ENCODE measurements around the gene NR2C2AP.
A peak's percentile ranks its signal among the peaks of the same experiment; 100 is the strongest.

The NR2C2AP gene

GRCh38 chr19:19214892-19215291 is 11.7 kb upstream of the NR2C2AP start:
- DNase-seq = peak; percentile 56

GRCh38 chr19:19214159-19214490 is 10.9 kb upstream of the NR2C2AP start:
- DNase-seq = no peak

GRCh38 chr19:19213426-19214158 is 10.4 kb upstream of the NR2C2AP start:
- DNase-seq = no peak

GRCh38 chr19:19212916-19213315 is 9.7 kb upstream of the NR2C2AP start:
- DNase-seq = no peak

- DNase-seq = no peak
Observed at GRCh38 chr19:19211499-19212420, 8.5 kb upstream of the NR2C2AP start, which contains the start of gene NCAN. NCAN (plus strand) TSS chr19:19211958; CDS start chr19:19216954, 4,996 bp downstream.

- no peak for DNase-seq
Observed at GRCh38 chr19:19209372-19209771, 6.2 kb upstream of the NR2C2AP start.

GRCh38 chr19:19207637-19208572 is 4.7 kb upstream of the NR2C2AP start:
- no peak for DNase-seq

- DNase-seq = no peak
Observed at GRCh38 chr19:19206938-19207337, 3.7 kb upstream of the NR2C2AP start.

- no peak for DNase-seq
Observed at GRCh38 chr19:19205416-19206410, 2.5 kb upstream of the NR2C2AP start.

GRCh38 chr19:19204181-19204580 is 967 bp upstream of the NR2C2AP start:
- no peak for DNase-seq

- no peak for DNase-seq
Observed at GRCh38 chr19:19202707-19203011, 555 bp downstream of the NR2C2AP start.

GRCh38 chr19:19201697-19202630 is 1.2 kb downstream of the NR2C2AP start:
- no peak for DNase-seq

GRCh38 chr19:19193926-19194325 is 9.3 kb downstream of the NR2C2AP start:
- DNase-seq = no peak

GRCh38 chr19:19192910-19193423 is 10.2 kb downstream of the NR2C2AP start:
- no peak for DNase-seq

GRCh38 chr19:19192078-19192882 is 10.9 kb downstream of the NR2C2AP start, which contains the start of the genes BORCS8 and RFXANK:
BORCS8 (minus strand) TSS chr19:19192152; CDS start chr19:19192117, 35 bp downstream.
RFXANK (plus strand) TSS chr19:19192258; CDS start chr19:19193947, 1,689 bp downstream.
- DNase-seq = peak; percentile 99

- DNase-seq = no peak
Observed at GRCh38 chr19:19191768-19192077, 11.5 kb downstream of the NR2C2AP start.

- no peak for DNase-seq
Observed at GRCh38 chr19:19186742-19187141, 16.5 kb downstream of the NR2C2AP start.

GRCh38 chr19:19185853-19186740 is 17.1 kb downstream of the NR2C2AP start:
- peak; percentile 59 for DNase-seq
